Endodermal cell (in vitro differentiated cells): ENCODE measurements around the gene DNAJC1. TPM values are rescaled to one million over a fixed set of nuclear protein-coding genes. Genes with fewer than 3 reads are reported as not detected.

Experiments used
- DNase-seq: peaks from one replicate; pipeline ENCODE4 v3.0.0-alpha.2; 2017
- H3K27ac ChIP-seq: 2 replicates; pipeline ENCODE4 v1.5.1; 2013; ENCODE audit warnings: mild to moderate bottlenecking, low read depth, low read length, moderate library complexity
- H3K27me3 ChIP-seq: 2 replicates; pipeline ENCODE4 v1.6.1; 2013; ENCODE audit warnings: mild to moderate bottlenecking, low read length, moderate library complexity; ENCODE audit not compliant: insufficient read depth, control insufficient read depth, poor library complexity, severe bottlenecking
- H3K36me3 ChIP-seq: 2 replicates; pipeline ENCODE4 v1.7.0; 2013; ENCODE audit warnings: mild to moderate bottlenecking, low read length, moderate library complexity; ENCODE audit not compliant: control insufficient read depth, insufficient read depth
- H3K4me1 ChIP-seq: one replicate; pipeline ENCODE4 v1.7.0; 2013; ENCODE audit warnings: low read length; ENCODE audit not compliant: control insufficient read depth, insufficient read depth
- H3K4me3 ChIP-seq: 2 replicates; pipeline ENCODE4 v1.5.1; 2013; ENCODE audit warnings: mild to moderate bottlenecking, low read length, moderate library complexity
- H3K9ac ChIP-seq: 2 replicates; pipeline ENCODE4 v1.6.1; 2013; ENCODE audit warnings: mild to moderate bottlenecking, low read length, moderate library complexity; ENCODE audit not compliant: poor library complexity, severe bottlenecking; ENCODE audit errors: extremely low read depth
- H3K9me3 ChIP-seq: 2 replicates; pipeline ENCODE4 v1.6.1; 2013; ENCODE audit warnings: mild to moderate bottlenecking, low read length, moderate library complexity; ENCODE audit not compliant: control insufficient read depth
- H3K27ac Mint-ChIP-seq: 2 replicates; pipeline ENCODE4 v1.8.0; 2020; ENCODE audit warnings: mixed read lengths
- H3K27me3 Mint-ChIP-seq: 2 replicates; pipeline ENCODE4 v1.8.0; 2021; ENCODE audit warnings: mild to moderate bottlenecking, mixed read lengths; ENCODE audit not compliant: insufficient read depth
- H3K36me3 Mint-ChIP-seq: 2 replicates; pipeline ENCODE4 v1.8.0; 2020; ENCODE audit warnings: low read depth, mixed read lengths
- H3K4me1 Mint-ChIP-seq: 2 replicates; pipeline ENCODE4 v1.8.0; 2020; ENCODE audit warnings: mixed read lengths
- H3K4me3 Mint-ChIP-seq: 2 replicates; pipeline ENCODE4 v1.8.0; 2020; ENCODE audit warnings: mild to moderate bottlenecking, moderate library complexity, mixed read lengths
- H3K9me3 Mint-ChIP-seq: 2 replicates; pipeline ENCODE4 v1.8.0; 2020; ENCODE audit warnings: mild to moderate bottlenecking, mixed read lengths
- WGBS, 2 experiments: methylation state at CpG; one replicate each; pipeline versions ENCODE4 v1.1.5 to v1.1.7; 2013; ENCODE audit warnings: missing lambda C conversion rate in 2 of 2, mixed read lengths in 1 of 2; ENCODE audit not compliant: insufficient coverage in 1 of 2, insufficient read length in 1 of 2; 5-methylcytosine and 5-hydroxymethylcytosine counted together
- total RNA-seq, 2 donors: library from RNA; stranded (reverse); fragmentation: NEBNext Ultra II Directional in 1 of 2; extraction: Animal tissue kit (Norgen Biotek cat#: 25700) in 1 of 2; gene quantifications; 2 replicates in 1 of 2; 3 replicates in 1 of 2; pipeline ENCODE4 v1.2.1, GENCODE V29; 2021
- TF ChIP-seq, protein P1 (sequence below): fragments of 200-600 bp; sonication (generic); conservative IDR thresholded peaks from 2 replicates; pipeline ENCODE4 v1.5.0; 2021; ENCODE audit warnings: antibody characterized with exemption, mild to moderate bottlenecking

The DNAJC1 gene
- total RNA-seq, 2 donors from 2014 or later: 23.5 to 30.4 TPM

DNA sequence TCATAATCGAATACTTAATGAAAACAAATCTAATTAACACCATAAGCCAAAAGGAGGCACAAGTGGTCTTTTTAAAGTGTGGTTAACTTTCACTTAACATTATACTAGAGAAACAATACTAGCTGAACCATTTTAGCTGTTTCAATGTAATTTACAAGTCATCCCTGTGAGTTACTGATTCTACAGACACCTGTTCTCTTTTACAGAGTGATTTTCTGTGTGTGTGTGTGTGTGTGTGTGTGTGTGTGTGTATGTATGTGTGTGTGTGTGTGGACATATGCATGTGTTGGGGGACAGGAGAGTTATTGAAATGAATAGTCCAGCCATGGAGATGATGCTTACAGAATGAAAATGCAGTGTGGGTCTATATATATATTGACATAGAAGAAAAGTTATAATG, 200.2 kb downstream of the DNAJC1 start:
- H3K4me3 Mint-ChIP-seq: no peak overlapping the region
- H3K27me3 Mint-ChIP-seq: no peaks in the 10 kb centered on the region
- Histone ChIP-seq H3K27ac (no peak overlapping the region), H3K9ac (no peak overlapping the region), H3K9me3 (no peaks in the 10 kb centered on the region), H3K4me3 (no peak overlapping the region), H3K4me1 (peaks cover 25% of the 10 kb centered on the region), H3K27me3 (no peaks in the 10 kb centered on the region), H3K36me3 (peaks cover 8% of the 10 kb centered on the region)
- peaks cover 11% of the 10 kb centered on the region for H3K36me3 Mint-ChIP-seq
- TF ChIP-seq, protein P1, sequence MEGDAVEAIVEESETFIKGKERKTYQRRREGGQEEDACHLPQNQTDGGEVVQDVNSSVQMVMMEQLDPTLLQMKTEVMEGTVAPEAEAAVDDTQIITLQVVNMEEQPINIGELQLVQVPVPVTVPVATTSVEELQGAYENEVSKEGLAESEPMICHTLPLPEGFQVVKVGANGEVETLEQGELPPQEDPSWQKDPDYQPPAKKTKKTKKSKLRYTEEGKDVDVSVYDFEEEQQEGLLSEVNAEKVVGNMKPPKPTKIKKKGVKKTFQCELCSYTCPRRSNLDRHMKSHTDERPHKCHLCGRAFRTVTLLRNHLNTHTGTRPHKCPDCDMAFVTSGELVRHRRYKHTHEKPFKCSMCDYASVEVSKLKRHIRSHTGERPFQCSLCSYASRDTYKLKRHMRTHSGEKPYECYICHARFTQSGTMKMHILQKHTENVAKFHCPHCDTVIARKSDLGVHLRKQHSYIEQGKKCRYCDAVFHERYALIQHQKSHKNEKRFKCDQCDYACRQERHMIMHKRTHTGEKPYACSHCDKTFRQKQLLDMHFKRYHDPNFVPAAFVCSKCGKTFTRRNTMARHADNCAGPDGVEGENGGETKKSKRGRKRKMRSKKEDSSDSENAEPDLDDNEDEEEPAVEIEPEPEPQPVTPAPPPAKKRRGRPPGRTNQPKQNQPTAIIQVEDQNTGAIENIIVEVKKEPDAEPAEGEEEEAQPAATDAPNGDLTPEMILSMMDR: no peak
- no peaks in the 10 kb centered on the region for H3K9me3 Mint-ChIP-seq
- DNase-seq: no peak
- 0% methylated on average over 1 of the region's 1 CpG; no CpG with 5 or more reads in 1 of the 2 experiments for WGBS, 2 experiments
- H3K4me1 Mint-ChIP-seq: peaks cover 37% of the 10 kb centered on the region
- no peak overlapping the region for H3K27ac Mint-ChIP-seq

DNA sequence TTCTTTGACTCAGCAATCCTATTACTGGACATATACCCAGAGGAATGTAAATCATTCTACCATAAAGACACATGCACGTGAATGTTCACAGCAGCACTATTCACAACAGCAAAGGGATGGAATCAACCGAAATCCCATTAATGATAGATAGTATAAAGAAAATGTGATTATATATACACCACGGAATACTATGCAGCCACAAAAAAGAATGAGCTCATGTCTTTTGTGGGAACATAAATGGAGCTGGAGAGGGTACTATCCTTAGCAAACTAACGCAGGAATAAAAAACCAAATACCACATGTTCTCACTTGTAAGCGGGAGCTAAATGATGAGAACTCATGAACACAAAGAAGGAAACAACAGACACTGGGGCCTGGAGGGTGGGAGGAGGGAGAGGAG, 201.9 kb downstream of the DNAJC1 start:
- 98% methylated on average over 5 of the region's 5 CpGs; no CpG with 5 or more reads in 1 of the 2 experiments for WGBS, 2 experiments
- Histone ChIP-seq H3K4me1 (peaks cover 12% of the 10 kb centered on the region), H3K27ac (no peak overlapping the region), H3K9ac (no peak overlapping the region), H3K4me3 (no peak overlapping the region), H3K9me3 (no peaks in the 10 kb centered on the region), H3K36me3 (peaks cover 10% of the 10 kb centered on the region), H3K27me3 (no peaks in the 10 kb centered on the region)
- TF ChIP-seq, protein P1: no peak
- Mint-ChIP-seq H3K36me3 (peaks cover 14% of the 10 kb centered on the region), H3K4me1 (peaks cover 35% of the 10 kb centered on the region), H3K27me3 (no peaks in the 10 kb centered on the region), H3K9me3 (no peaks in the 10 kb centered on the region), H3K4me3 (no peak overlapping the region), H3K27ac (no peak overlapping the region)
- no peak for DNase-seq

- H3K9me3 Mint-ChIP-seq: no peaks in the 10 kb centered on the region
- TF ChIP-seq, protein P1: no peak
- no peak overlapping the region for H3K27ac ChIP-seq
- peaks cover 24% of the 10 kb centered on the region for H3K4me1 Mint-ChIP-seq
- H3K27ac Mint-ChIP-seq: no peak overlapping the region
- no peak for DNase-seq
- peaks cover 15% of the 10 kb centered on the region for H3K36me3 Mint-ChIP-seq
- H3K9me3 ChIP-seq: no peaks in the 10 kb centered on the region
- H3K36me3 ChIP-seq: peaks cover 14% of the 10 kb centered on the region
- no peaks in the 10 kb centered on the region for H3K27me3 Mint-ChIP-seq
- 88 to 95% methylated on average over 5 of the region's 5 CpGs for WGBS, 2 experiments
- H3K27me3 ChIP-seq: no peaks in the 10 kb centered on the region
- peaks cover 6% of the 10 kb centered on the region for H3K4me1 ChIP-seq
- no peak overlapping the region for H3K4me3 Mint-ChIP-seq
- no peak overlapping the region for H3K9ac ChIP-seq
- no peak overlapping the region for H3K4me3 ChIP-seq
Observed at GRCh38 chr10:21797984-21798765, 205.4 kb downstream of the DNAJC1 start.
